Mesendoderm (in vitro differentiated cells): ENCODE measurements around the gene ZFY.

Source experiments
- DNase-seq: peaks from one replicate; pipeline ENCODE4 v3.0.0; 2013
- H2AK5ac ChIP-seq: 2 replicates; pipeline ENCODE4 v1.6.1; 2013; ENCODE audit warnings: low read length, inconsistent platforms
- H2BK120ac ChIP-seq: 2 replicates; pipeline ENCODE4 v1.6.1; 2013; ENCODE audit warnings: low read depth, mild to moderate bottlenecking, low read length, moderate library complexity, mixed read lengths
- H2BK15ac ChIP-seq: replicated peaks from 2 replicates; pipeline ENCODE4 v1.6.1; 2013; ENCODE audit warnings: low read depth, mild to moderate bottlenecking, moderate library complexity
- H2BK5ac ChIP-seq: 2 replicates; pipeline ENCODE4 v1.6.1; 2013; ENCODE audit warnings: low read length, inconsistent platforms
- H3K18ac ChIP-seq: 2 replicates; pipeline ENCODE4 v1.6.1; 2013; ENCODE audit warnings: mild to moderate bottlenecking, low read length, mixed read lengths
- H3K23ac ChIP-seq: one replicate; pipeline ENCODE4 v1.6.1; 2013; ENCODE audit warnings: low read length
- H3K27ac ChIP-seq: 2 replicates; pipeline ENCODE4 v1.5.1; 2013; ENCODE audit warnings: low read depth, mild to moderate bottlenecking, inconsistent platforms, low read length, moderate library complexity
- H3K27me3 ChIP-seq: 2 replicates; pipeline ENCODE4 v1.6.1; 2013; ENCODE audit warnings: low read length, control low read depth, mild to moderate bottlenecking, inconsistent platforms; ENCODE audit not compliant: insufficient read depth, poor library complexity
- H3K36me3 ChIP-seq: 2 replicates; pipeline ENCODE4 v1.6.1; 2013; ENCODE audit warnings: low read length, inconsistent platforms; ENCODE audit not compliant: control insufficient read depth, insufficient read depth
- H3K4ac ChIP-seq: one replicate; pipeline ENCODE4 v1.6.1; 2013; ENCODE audit warnings: low read depth, mild to moderate bottlenecking, low read length, moderate library complexity
- H3K4me1 ChIP-seq: 2 replicates; pipeline ENCODE4 v1.6.1; 2013; ENCODE audit warnings: low read depth, low read length, inconsistent platforms; ENCODE audit not compliant: control insufficient read depth
- H3K4me2 ChIP-seq: 2 replicates; pipeline ENCODE4 v1.6.1; 2013; ENCODE audit warnings: low read length
- H3K4me3 ChIP-seq: 2 replicates; pipeline ENCODE4 v1.5.1; 2013; ENCODE audit warnings: mild to moderate bottlenecking, low read length
- H3K56ac ChIP-seq: one replicate; pipeline ENCODE4 v1.6.1; 2013; ENCODE audit warnings: low read length
- H3K79me1 ChIP-seq: 2 replicates; pipeline ENCODE4 v1.6.1; 2013; ENCODE audit warnings: low read length, inconsistent platforms
- H3K79me2 ChIP-seq: 2 replicates; pipeline ENCODE4 v1.6.1; 2013; ENCODE audit warnings: mild to moderate bottlenecking, low read length; ENCODE audit not compliant: control insufficient read depth, insufficient read depth
- H3K9ac ChIP-seq: 2 replicates; pipeline ENCODE4 v1.6.1; 2013; ENCODE audit warnings: low read length, inconsistent platforms
- H4K5ac ChIP-seq: one replicate; pipeline ENCODE4 v1.6.1; 2013; ENCODE audit warnings: low read length
- H4K8ac ChIP-seq: one replicate; pipeline ENCODE4 v1.6.1; 2013; ENCODE audit warnings: low read depth, mild to moderate bottlenecking, control low read depth, low read length, moderate library complexity
- WGBS: extraction: QIAGEN DNeasy Blood & Tissue Kit; methylation state at CpG from one replicate; pipeline ENCODE4 v1.1.7; 2013; ENCODE audit warnings: low lambda C conversion rate, missing lambda C conversion rate; ENCODE audit not compliant: insufficient coverage; ENCODE audit errors: extremely low coverage; 5-methylcytosine and 5-hydroxymethylcytosine counted together

The ZFY gene

DNA sequence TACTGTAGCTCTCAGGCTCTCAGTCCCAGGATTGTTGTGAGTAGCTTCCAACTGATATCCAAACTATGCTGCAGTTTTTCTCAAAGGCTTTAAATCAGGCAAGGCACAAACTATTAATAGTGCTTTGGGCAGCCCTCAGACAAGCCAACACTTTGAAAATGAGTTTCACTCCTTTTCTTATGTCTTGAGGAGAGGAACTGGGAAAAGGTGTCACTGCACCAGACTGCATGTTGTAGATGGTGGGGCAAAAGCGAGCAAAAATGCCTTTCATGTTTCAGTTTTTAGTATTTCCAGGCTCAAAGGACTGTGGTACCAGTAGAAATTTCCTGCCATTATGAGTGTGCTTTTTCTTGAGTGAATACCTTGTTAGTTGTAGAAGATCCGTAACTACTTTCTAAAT is 39.1 kb upstream of the ZFY start:
- Histone ChIP-seq H3K79me1 (no peaks in the 10 kb centered on the region), H3K4ac (no peak overlapping the region), H3K4me1 (no peaks in the 10 kb centered on the region), H3K23ac (no peak overlapping the region), H2BK120ac (no peak overlapping the region), H3K56ac (peak overlapping the region; percentile 60), H3K18ac (no peak overlapping the region), H3K9ac (no peak overlapping the region), H2BK5ac (no peak overlapping the region), H2AK5ac (no peak overlapping the region), H2BK15ac (no peak overlapping the region), H3K27ac (no peak overlapping the region), H3K79me2 (no peaks in the 10 kb centered on the region), H3K4me2 (no peak overlapping the region), H3K36me3 (no peaks in the 10 kb centered on the region), H3K4me3 (no peak overlapping the region), H3K27me3 (no peaks in the 10 kb centered on the region), H4K8ac (no peak overlapping the region), H4K5ac (no peak overlapping the region)
- WGBS = no CpG with 5 or more reads among the region's 2 CpGs
- no peak for DNase-seq

DNA sequence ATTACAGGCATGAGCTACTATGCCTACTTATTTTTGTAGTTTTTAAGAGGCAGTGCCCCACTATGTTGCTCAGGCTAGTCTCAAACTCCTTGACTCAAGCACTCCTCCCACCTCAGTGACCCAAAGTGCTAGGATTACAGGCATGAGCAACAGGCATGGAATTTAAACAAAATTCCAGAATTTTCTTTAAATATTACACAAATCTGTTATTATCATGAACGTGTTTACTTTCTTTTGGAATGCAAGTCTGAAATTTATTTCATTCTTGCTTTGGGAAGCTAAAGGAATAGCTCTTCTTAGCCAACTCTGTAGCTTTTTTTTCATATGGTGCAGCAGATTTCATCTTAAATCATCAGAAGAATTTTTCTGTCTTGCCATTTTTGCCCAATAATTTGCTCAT is 27.8 kb upstream of the ZFY start:
- Histone ChIP-seq H3K4ac (no peak overlapping the region), H3K4me2 (no peak overlapping the region), H3K79me1 (no peaks in the 10 kb centered on the region), H3K79me2 (no peaks in the 10 kb centered on the region), H3K36me3 (no peaks in the 10 kb centered on the region), H3K56ac (no peak overlapping the region), H3K27me3 (no peaks in the 10 kb centered on the region), H2BK15ac (no peak overlapping the region), H3K23ac (no peak overlapping the region), H3K4me1 (no peaks in the 10 kb centered on the region), H4K5ac (no peak overlapping the region), H3K27ac (no peak overlapping the region), H2AK5ac (no peak overlapping the region), H4K8ac (no peak overlapping the region), H3K4me3 (no peak overlapping the region), H2BK5ac (no peak overlapping the region), H3K9ac (no peak overlapping the region), H2BK120ac (no peak overlapping the region), H3K18ac (no peak overlapping the region)
- DNase-seq = no peak
- WGBS = no CpG with 5 or more reads among the region's 1 CpG

DNA sequence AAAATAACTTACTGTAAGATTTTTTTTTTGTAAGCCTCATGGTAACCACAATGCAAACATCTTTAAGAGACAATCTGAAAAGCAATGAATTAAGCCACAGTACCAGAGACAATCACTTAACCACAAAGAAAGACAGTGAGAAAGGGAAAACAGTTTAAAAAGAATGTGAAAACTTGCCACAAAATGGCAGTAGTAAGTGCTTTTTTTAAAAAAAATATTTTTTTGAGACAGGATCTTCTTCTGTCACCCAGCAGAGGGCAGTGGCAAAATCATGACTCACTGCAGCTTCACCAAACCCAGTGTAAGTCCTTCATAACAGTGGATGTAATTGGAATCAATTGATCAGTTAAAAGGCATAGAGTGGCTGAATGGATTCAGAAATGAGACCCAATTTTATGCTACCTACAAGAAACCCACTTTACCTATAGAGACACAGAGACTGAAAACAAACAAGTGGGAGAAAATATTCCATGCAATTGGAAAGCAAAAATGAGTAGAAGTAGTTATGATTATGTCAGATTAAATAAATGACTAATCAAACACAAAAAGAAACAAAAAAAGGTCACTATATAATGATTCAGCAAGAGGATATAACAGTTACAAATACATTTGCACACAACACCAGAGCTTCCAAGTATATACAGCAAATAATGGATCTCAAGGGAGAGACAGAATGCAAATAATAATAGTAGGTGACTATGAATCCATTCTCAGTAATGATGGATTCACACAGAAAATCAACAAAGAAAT is 21.9 kb upstream of the ZFY start:
- no peak overlapping the region for H3K56ac ChIP-seq
- no peak overlapping the region for H4K8ac ChIP-seq
- no peaks in the 10 kb centered on the region for H3K79me2 ChIP-seq
- H3K4me2 ChIP-seq = no peak overlapping the region
- no peak overlapping the region for H3K23ac ChIP-seq
- no peak overlapping the region for H4K5ac ChIP-seq
- H3K36me3 ChIP-seq = no peaks in the 10 kb centered on the region
- no peak overlapping the region for H2BK120ac ChIP-seq
- no peaks in the 10 kb centered on the region for H3K4me1 ChIP-seq
- H2BK5ac ChIP-seq = no peak overlapping the region
- no peak overlapping the region for H3K18ac ChIP-seq
- H3K9ac ChIP-seq = no peak overlapping the region
- H3K79me1 ChIP-seq = no peaks in the 10 kb centered on the region
- H2BK15ac ChIP-seq = no peak overlapping the region
- H3K27ac ChIP-seq = no peak overlapping the region
- H3K4me3 ChIP-seq = no peak overlapping the region
- DNase-seq = peak; percentile 58
- no peak overlapping the region for H3K4ac ChIP-seq
- no peak overlapping the region for H2AK5ac ChIP-seq
- H3K27me3 ChIP-seq = no peaks in the 10 kb centered on the region

DNA sequence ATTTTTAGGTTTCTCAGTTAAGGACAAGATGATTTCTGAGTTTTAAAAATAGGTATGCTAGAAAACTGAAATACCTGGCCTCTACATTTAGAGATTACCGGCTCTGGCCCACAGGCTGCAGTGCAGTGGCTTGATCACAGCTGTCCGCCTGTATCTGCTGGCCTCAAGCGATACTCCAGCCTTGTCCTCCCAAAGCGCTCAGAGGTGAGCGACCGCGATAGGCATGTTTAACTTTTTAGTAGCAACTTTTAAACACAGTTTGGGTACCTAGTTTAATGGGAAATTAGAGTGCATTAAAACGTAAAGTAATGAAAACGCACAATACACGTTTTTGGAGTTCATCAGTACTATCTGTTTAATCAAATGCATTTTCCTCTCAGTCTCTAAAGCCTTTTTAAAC is 1.1 kb upstream of the ZFY start:
- Histone ChIP-seq H3K9ac (peak overlapping the region; percentile 62), H3K36me3 (no peaks in the 10 kb centered on the region), H3K4me2 (no peak overlapping the region), H3K23ac (no peak overlapping the region), H3K18ac (no peak overlapping the region), H2BK120ac (no peak overlapping the region), H4K5ac (no peak overlapping the region), H3K4me3 (no peak overlapping the region), H2AK5ac (no peak overlapping the region), H3K56ac (peak overlapping the region; percentile 66), H3K4me1 (no peaks in the 10 kb centered on the region), H3K4ac (peak overlapping the region; percentile 55), H3K79me2 (peaks cover 18% of the 10 kb centered on the region), H3K27ac (no peak overlapping the region), H4K8ac (no peak overlapping the region), H2BK5ac (no peak overlapping the region), H3K27me3 (no peaks in the 10 kb centered on the region), H2BK15ac (no peak overlapping the region), H3K79me1 (no peaks in the 10 kb centered on the region)
- no peak for DNase-seq
- no CpG with 5 or more reads among the region's 10 CpGs for WGBS

GRCh38 chrY:2935716-2936435 is 695 bp downstream of the ZFY start:
- Histone ChIP-seq H3K9ac (peak overlapping the region; percentile 94), H2BK15ac (no peak overlapping the region), H2AK5ac (no peak overlapping the region), H3K79me1 (no peaks in the 10 kb centered on the region), H3K4me2 (peak overlapping the region; percentile 27), H3K4ac (peak overlapping the region; percentile 94), H3K36me3 (no peaks in the 10 kb centered on the region), H3K4me1 (no peaks in the 10 kb centered on the region), H3K27me3 (no peaks in the 10 kb centered on the region), H4K8ac (no peak overlapping the region), H3K79me2 (peaks cover 23% of the 10 kb centered on the region), H3K18ac (peak overlapping the region; percentile 86), H3K23ac (no peak overlapping the region), H4K5ac (no peak overlapping the region), H2BK5ac (peak overlapping the region; percentile 78), H3K27ac (peak overlapping the region; percentile 97), H3K4me3 (peak overlapping the region; percentile 64), H2BK120ac (peak overlapping the region; percentile 61), H3K56ac (peak overlapping the region; percentile 97)
- DNase-seq = peak; percentile 95
- WGBS = no CpG with 5 or more reads among the region's 63 CpGs
